DMS53 treated with DMSO at 0.1 percent for 48 hours (cell line): ENCODE data around the gene MORN5.

Experiments
- DNase-seq: peaks from one replicate; lab custom pipeline; 2025; ENCODE audit not compliant: unreplicated experiment; lab: John Stamatoyannopoulos, UW

MORN5 gene

GRCh38 chr9:122124528-122124927, 35.2 kb upstream of the MORN5 start:
- no peak for DNase-seq

GRCh38 chr9:122125158-122125508, 34.6 kb upstream of the MORN5 start:
- peak; percentile 56 for DNase-seq

DNA sequence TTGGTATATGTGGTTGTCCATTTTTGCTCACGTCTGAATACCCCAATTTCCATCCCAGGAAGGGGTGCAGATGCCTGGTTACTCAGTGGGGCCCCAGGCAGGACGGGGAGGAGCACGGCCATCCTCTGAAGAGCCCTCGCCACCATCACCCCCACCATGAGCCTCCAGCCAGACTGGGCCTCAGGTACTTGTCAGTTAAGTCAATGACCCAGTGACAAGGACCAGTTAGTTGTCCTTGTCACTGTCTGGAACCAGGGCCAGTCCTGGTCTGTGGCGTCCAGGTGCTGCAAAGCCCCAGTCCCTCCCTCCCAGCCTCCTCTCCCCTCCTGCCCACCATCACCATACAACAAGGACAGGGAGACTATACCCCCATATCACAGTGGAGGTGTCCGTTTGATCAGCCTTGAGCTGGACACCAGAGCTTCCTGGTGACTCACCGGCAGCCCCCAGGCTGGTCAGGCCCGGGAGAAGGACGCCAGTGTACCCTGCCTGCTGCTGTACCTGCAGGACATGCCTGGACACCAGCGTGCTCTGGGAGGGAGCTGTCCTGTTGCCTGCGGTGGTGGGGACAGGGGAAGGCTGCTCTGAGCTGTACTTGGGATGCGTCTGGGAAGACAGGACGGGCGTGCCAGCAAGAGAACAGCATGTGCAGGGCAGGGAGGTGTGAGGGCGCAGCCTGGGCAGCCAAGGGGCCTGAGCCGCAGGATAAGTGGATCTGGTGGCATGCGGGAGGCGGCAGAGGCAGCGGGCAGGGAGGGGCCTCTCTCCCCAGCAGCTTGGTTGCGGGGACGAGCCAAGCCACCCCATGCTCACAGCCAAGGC, 34.0 kb upstream of the MORN5 start:
- peak; percentile 26 for DNase-seq

DNA sequence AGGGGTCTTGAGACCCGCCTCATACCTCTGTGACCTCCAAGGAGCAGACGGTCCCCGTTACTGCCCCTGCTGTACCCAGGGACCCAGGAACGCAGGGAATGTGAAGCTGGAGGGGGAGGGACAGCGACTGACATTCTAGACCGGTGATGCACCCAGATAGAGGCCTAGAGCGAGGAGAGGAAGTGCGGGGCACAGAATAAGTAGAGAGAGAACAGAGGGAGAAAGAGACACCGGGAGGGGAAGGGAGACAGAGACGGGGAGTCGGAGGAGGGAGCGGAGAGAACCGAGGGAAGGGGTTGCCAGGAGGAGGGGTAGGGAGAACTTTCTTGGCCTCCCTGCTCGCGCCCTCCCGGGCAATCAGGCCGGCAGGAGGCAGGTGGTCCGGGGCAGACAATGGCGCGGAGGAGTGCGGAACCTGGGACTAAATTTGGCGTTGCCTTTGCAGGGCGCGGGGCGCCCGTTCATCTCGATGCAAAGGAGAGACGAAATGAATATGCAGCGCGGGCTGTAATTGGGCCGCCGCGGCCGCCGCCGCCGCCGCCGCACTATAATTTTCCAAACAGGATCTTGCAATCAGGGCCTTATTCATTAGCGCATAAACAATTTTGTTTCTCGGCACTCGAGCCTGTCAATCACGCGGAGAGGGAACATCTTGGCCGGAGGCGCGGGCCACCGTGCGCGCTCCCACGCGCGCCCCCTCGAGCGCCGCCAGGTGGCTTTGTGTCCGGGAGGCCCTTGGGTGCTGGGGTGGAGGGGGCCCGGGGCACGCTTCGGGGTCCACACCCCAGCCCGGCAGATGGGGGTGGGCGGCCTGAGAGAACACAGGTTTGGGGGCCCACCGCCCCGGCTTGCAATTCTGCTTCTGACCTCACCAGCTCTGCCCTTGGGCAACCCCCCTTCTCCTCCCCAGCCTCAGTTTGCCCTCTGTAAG, 33.1 kb upstream of the MORN5 start:
- peak; percentile 38 for DNase-seq

- DNase-seq: no peak
Observed at GRCh38 chr9:122127396-122127798, 32.3 kb upstream of the MORN5 start.

DNA sequence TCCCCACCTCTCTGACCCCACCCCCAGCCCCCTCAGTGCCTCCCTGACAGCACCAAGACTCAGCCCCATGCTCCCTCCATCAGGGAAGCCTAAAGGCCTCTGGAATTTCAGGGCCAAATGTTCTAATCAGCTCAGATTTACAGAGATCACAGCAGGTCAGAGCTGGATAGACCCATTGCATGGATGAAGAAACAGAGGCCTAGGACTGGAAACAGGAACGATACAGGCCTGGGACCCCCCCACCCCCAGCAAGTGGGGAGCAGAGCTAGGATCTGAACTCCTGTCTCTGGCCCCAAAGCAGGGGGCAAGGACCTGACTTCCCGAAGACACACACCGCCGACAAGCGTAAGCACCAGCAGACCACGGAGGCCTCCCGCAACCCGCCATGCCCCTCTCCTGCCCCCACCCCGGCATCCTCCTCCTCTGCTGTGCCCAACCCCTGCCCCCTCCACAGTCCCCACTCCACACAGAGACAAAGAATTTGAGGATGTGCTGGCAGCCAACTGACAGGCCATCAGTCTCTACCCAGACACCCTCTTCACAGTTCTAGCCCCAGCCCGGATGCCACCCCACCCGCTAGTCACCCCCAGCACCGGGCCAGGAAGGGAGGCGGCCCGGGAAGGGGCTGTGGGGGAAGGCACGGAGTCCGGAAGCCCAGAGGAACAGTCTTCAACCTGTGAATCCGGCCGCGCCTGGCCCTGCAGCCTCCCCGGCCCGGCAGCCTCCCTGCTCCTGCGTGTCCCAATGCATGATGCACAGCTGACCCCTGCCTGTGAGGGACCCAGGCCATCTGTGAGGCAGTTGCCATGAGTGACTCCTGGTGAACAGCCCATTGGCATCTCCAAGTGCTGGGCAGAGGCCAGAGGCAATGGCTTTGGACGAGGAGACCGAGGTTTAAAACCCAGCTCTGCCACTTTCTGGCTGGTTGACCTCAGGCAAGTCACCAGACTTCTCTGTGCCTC, 31.4 kb upstream of the MORN5 start:
- no peak for DNase-seq

- DNase-seq: no peak
Observed at GRCh38 chr9:122128969-122129343, 30.8 kb upstream of the MORN5 start.

GRCh38 chr9:122129969-122130368, 29.7 kb upstream of the MORN5 start:
- DNase-seq: no peak

DNA sequence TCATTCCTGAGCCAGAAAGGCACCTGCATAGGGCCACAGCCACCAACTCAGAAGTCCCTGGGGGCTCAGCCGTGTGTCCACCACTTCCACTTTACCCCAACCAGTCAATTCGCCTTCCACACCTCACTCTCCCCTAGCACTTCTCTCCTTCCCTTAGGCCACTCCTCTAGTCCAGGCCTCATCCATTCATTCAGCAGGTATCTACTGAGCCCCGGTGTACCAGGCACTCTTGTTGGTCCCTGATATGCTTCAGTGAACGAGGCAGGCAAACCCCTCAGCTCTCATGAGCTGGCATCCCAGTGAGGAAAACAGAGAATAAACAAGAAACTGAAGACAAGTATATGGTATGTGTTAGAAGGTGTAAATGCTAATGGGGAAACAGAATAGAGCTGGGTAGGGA, 28.9 kb upstream of the MORN5 start:
- no peak for DNase-seq

GRCh38 chr9:122131401-122132001, 28.2 kb upstream of the MORN5 start:
- no peak for DNase-seq

- no peak for DNase-seq
Observed at GRCh38 chr9:122132539-122132938, 27.2 kb upstream of the MORN5 start.

- DNase-seq: no peak
Observed at GRCh38 chr9:122133263-122133983, 26.3 kb upstream of the MORN5 start.

DNA sequence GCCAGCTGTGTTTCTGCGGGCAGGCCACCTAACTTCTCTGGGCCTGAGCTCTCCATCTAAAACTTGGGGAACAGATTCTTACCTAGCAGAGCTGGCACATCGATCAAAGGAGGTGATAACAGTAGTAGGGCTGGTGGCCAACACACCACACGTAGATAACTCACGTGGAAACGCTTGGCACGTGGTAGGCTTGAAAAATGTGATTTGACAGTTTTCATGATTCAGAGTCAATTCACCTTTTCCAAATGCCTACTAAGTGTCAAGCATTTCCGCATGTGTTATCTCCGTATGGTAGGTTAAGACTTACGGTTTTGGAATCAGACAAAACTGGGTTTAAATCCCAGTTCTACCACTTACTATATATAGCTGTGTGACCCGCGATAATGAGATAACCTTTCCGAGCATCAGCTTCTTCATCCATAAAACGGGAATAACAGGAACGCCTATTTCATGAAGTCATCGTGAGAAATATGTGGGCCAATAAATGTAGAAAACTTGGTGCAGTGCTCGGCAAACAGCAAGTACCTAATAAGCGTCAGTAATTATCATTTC, 25.6 kb upstream of the MORN5 start:
- no peak for DNase-seq

DNA sequence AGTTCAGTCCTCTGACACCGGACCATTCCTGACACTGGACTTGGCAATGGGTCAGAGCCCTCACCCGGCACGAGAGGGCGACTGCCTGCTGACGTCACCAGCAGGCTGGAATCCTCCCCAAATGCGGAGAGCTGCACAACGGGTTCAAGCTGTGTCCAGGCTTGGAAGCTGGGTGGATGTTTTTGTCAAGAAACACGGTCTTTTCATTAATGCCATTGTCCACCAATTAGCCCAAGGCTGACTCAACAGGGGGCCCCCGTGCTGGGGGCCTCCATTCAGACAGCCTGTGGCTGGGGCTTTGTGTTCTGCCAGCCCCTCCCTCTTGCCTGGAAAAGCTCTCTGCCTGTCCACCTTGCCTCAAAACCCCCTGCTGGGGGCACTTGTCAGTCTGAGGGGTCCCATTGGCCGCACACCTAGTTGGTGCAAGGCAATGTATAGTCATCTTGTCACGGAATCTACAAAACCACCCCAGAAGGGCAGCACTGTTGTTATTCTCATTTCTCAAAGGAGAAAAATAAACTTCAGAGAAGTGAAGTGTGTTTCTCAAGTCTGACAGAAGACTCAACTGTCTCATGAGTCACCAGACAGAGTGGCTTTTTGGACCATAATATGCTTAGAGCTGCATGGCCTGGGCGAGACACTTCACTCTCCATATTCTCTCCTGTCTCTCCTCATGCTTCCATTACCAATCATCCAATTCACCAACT, 24.7 kb upstream of the MORN5 start:
- no peak for DNase-seq

GRCh38 chr9:122135529-122135859, 24.2 kb upstream of the MORN5 start:
- DNase-seq: no peak

- no peak for DNase-seq
Observed at GRCh38 chr9:122138560-122139268, 21.0 kb upstream of the MORN5 start.

- no peak for DNase-seq
Observed at GRCh38 chr9:122140368-122141193, 19.1 kb upstream of the MORN5 start.

DNA sequence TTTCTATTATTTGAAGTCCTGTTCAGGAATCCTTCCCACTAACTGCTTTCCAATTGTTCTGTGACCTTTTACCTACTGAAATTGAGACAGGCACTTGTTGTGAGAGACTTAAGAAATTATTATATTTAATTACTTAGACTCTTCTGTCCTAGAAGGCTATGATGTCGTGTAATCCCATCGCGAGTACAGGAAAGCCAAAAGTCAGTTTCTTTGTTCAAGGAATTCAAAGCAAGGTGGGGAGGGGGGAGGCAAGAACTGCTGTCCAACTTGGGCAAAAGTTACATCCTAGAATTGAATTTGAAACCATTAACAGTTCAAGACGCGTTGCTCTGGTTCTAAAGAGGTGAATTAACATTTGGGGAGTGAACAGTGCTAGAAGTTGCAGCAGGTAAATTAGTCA, 18.0 kb upstream of the MORN5 start:
- DNase-seq: no peak
